Measurements from ENCODE around the gene SLC2A2. TPM values are rescaled to one million over a fixed set of nuclear protein-coding genes. Genes with fewer than 3 reads are reported as not detected.

The SLC2A2 gene
- total RNA-seq, 1 donor from 2014 or later = not detected

Other genes with a start within 250 kb of the SLC2A2 start
- 70.1 and 79.5 TPM in 2 replicates for gene RPL22L1, start 156.5 kb downstream of the SLC2A2 start, total RNA-seq
- gene EIF5A2, start 118.1 kb downstream of the SLC2A2 start, total RNA-seq = 16.2 and 16.3 TPM in 2 replicates

Measured in T-helper 2 cell treated with Interferon-gamma antibody and Interleukin-4, amounts not matched to agents 100 ng/mL and 5 ng/mL, for 36 hours (primary cell).